Esophagus (tissue), 2 donors: Measurements from ENCODE around the gene KRT79. TPM values are rescaled to one million over a fixed set of nuclear protein-coding genes. Genes with fewer than 3 reads are reported as not detected.

Experiments used
- H3K27ac ChIP-seq, 2 donors: one replicate each; pipeline ENCODE4 v1.5.1; 2013; ENCODE audit warnings: low read depth in 2 of 2, mild to moderate bottlenecking in 2 of 2, inconsistent platforms in 1 of 2, low read length in 1 of 2, moderate library complexity in 1 of 2
- H3K27me3 ChIP-seq, 2 donors: one replicate each; pipeline ENCODE4 v1.6.1; 2013; ENCODE audit warnings: low read length in 2 of 2, control low read depth in 1 of 2, mild to moderate bottlenecking in 1 of 2; ENCODE audit not compliant: insufficient read depth in 2 of 2, control insufficient read depth in 1 of 2
- H3K36me3 ChIP-seq, 2 donors: one replicate each; pipeline ENCODE4 v1.6.1; 2013; ENCODE audit warnings: low read length in 1 of 2; ENCODE audit not compliant: control insufficient read depth in 2 of 2, insufficient read depth in 2 of 2
- H3K4me1 ChIP-seq, 2 donors: one replicate each; pipeline ENCODE4 v1.6.1; 2013; ENCODE audit warnings: low read length in 1 of 2; ENCODE audit not compliant: control insufficient read depth in 2 of 2, insufficient read depth in 2 of 2
- H3K4me3 ChIP-seq, 2 donors: one replicate each; pipeline ENCODE4 v1.5.1; 2013; ENCODE audit warnings: low read length in 2 of 2, mild to moderate bottlenecking in 2 of 2, low read depth in 1 of 2, moderate library complexity in 1 of 2
- H3K9me3 ChIP-seq, 2 donors: one replicate each; pipeline ENCODE4 v1.6.1; 2013; ENCODE audit warnings: mild to moderate bottlenecking in 2 of 2, low read depth in 1 of 2, low read length in 1 of 2, moderate library complexity in 1 of 2; ENCODE audit not compliant: control insufficient read depth in 2 of 2, insufficient read depth in 1 of 2
- WGBS, 2 donors: extraction: QIAGEN DNeasy Blood & Tissue Kit; methylation state at CpG; one replicate each; pipeline ENCODE4 v1.1.7; 2013; 5-methylcytosine and 5-hydroxymethylcytosine counted together
- polyA plus RNA-seq, 2 donors: library from polyadenylated mRNA; stranded (reverse); fragments of 200-250 nt; gene quantifications; one replicate each; pipeline ENCODE4 v1.2.3, GENCODE V29; 2013
- donor health status: healthy with polysubstance abuse.
- donor health status: Bipolar disorder and iron deficiency.

Gene KRT79
- polyA plus RNA-seq, 2 donors = 0.75 to 1.8 TPM

DNA sequence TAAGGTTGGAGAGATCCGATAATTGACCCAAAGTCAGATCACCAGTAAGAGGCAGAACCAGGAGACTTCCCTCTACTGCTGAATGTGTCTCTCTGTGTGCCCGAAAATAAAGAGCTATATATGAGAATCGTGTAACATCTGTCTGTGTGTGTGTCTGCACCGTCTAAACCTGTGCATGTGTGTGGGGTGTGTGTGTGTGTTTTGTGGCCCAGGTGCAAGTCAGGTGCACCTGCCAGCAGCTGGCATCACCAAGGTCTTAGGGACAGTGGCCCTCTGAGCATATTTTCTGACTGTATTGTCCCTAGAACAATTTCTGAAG, 39.4 kb upstream of the KRT79 start:
- Histone ChIP-seq H3K36me3 (no peaks in the 10 kb centered on the region), H3K4me3 (peak overlapping the region; percentile 18 to 40), H3K27ac (peak overlapping the region; percentile 100), H3K4me1 (peaks cover 7 to 54% of the 10 kb centered on the region in 2 donors), H3K9me3 (no peaks in the 10 kb centered on the region), H3K27me3 (no peaks in the 10 kb centered on the region)
- 39 to 40% methylated on average over 4 of the region's 4 CpGs for WGBS, 2 donors

DNA sequence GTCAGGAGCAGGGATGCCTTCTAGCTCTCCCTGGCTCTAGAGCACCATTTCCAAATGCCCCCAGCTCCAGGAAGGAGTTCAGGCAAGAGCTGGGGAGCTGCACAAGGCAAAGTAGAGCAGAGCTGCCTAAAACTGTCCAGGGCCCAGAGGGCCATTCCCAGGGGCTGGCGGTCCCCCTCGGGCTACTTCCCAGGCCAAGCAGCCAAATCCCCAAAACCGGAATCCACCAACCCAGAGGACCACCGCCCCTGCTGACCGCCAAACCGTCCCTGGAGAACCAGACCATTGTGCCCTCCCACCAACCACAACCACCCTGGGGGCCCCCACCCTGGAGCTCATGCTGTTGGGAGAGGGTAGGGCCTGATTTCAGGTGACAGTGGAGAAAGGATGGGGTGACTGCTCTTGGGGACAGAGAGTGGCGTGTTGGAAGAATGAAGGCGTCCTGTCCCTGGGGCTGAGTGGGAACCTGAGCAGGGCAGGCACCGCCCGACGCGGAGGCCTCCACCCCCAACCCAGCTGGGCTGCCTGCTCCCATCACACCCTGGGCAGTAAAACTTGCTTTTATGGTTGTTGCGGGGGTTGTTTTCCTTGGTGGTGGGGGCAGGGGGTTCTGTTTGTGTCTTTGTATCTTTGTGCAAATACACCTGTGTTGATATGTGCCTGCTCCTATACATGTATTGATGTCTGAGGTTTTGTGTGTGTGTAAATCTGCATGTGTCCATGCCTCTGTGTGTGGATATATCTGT, 38.7 kb upstream of the KRT79 start:
- H3K27ac ChIP-seq = peak overlapping the region; percentile 100
- H3K36me3 ChIP-seq = no peaks in the 10 kb centered on the region
- H3K9me3 ChIP-seq = no peaks in the 10 kb centered on the region
- H3K4me1 ChIP-seq = peaks cover 9 to 52% of the 10 kb centered on the region in 2 donors
- WGBS, 2 donors = 69 to 80% methylated on average over 13 of the region's 13 CpGs
- H3K27me3 ChIP-seq = no peaks in the 10 kb centered on the region
- H3K4me3 ChIP-seq = peak overlapping the region in 1 of 2 donors; percentile 5

DNA sequence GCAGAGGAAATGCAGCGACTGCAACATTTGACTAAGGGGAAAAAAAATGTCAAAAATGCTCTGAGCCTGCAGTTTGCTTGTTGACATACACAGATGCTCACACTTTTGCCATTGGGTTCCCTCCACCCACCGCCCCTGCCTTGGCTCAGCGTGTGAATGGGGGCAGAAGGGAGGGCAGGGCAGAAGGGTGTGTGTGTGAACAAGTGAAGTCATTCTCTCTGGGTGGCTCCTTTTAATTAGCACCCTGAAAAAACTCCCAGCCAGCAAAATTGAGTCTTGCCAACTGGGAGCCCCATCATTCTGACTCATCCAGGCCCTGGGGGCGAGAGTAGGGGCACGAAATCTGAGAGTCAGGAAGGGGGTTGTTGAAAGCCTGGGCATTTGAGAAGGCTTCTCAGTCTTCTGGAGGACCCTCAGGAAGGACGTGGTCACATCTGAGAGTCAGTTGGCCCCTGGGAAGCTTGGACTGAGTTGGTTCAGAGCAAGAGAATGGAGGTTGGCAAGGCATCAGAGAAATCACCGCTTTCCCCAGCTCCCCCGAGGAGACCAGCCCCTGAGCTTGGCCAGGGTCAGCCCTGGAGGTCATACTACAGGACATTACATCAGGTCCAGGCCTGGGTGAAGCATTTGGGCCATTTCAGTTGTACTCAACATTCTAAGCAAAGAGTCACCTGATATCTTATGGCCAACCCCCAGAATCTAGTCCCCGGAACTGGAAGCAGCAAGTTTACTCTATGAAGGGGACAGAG, 37.4 kb upstream of the KRT79 start:
- whole genome bisulfite sequencing, 2 donors = 29 to 45% methylated on average over 9 of the region's 9 CpGs

DNA sequence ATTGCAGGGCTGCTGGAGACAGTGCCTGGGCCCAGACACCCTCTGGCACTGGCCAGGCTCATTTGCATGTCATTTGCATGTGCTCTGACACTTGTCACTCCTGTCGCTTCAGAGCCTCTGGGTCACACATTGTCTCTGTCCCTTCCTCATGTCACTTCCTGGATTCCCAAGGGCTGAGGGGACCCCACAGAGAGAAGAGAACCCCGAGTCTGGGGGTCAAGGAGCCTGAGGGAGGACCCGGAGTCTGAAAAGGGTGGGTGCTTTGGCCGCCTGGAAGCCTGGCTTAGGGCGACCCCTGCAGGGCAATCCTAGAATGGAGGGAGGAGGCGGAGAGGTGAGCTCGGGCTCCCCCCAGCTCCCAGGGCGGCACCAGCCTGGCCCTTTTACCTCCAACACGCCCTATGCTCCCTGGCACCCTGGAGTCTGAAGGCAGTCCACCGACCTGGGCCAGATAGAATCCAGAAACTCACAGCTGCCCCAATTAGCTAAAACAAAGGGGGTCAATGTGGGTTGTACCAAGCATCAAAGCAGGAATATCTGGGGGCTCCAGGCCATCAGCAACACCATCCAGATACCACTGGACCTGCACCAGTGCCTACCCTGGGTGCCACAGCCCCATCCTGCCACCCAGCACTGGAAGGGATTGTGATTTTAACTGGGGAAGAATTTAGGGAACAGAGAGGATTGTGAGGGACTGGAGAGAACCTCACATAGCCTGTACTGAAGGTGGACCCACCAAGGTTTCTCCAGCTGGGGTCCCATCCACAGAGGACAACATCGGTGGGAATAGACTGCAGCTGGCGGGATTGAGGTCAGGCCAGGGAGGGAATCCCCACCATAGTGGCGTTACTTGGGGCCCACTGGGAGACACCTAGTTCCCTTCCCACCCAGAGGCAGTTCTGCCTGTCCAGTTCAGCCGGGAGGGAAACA, 36.5 kb upstream of the KRT79 start:
- Histone ChIP-seq H3K27me3 (no peaks in the 10 kb centered on the region), H3K9me3 (no peaks in the 10 kb centered on the region), H3K27ac (peak overlapping the region; percentile 100), H3K4me3 (peak overlapping the region in 1 of 2 donors; percentile 16), H3K36me3 (no peaks in the 10 kb centered on the region), H3K4me1 (peaks cover 12 to 43% of the 10 kb centered on the region in 2 donors)
- 33 to 37% methylated on average over 14 of the region's 14 CpGs for WGBS, 2 donors

More for the DNA sequence above, 37.4 kb upstream of the KRT79 start:
- no peaks in the 10 kb centered on the region for H3K36me3 ChIP-seq
- H3K4me1 ChIP-seq = peaks cover 12 to 48% of the 10 kb centered on the region in 2 donors
- H3K27me3 ChIP-seq = no peaks in the 10 kb centered on the region
- peak overlapping the region; percentile 100 for H3K27ac ChIP-seq
- H3K4me3 ChIP-seq = peak overlapping the region in 1 of 2 donors; percentile 16
- no peaks in the 10 kb centered on the region for H3K9me3 ChIP-seq

DNA sequence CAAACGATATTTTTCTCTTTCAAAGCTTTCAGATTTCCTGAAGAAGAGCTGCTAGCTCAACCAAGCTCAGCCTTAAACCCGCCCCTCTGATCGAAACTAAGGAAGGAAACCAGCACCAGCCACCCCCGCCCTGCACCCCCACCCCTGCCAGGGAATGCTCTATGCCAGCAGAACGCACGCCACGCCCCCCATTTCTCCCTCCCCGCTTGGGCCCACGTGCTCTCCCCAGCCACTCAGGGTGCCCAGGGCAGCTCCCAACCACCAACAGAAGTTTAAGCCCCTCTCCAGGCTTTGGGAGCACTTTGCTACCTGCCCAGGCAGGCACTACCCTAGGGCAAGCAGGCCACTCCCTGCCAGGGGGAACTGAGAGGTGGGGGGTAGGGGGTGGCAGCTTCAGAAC, 33.5 kb upstream of the KRT79 start:
- Histone ChIP-seq H3K36me3 (no peaks in the 10 kb centered on the region), H3K4me1 (peaks cover 8 to 30% of the 10 kb centered on the region in 2 donors), H3K27ac (peak overlapping the region; percentile 100), H3K4me3 (peak overlapping the region in 1 of 2 donors; percentile 13), H3K27me3 (no peaks in the 10 kb centered on the region), H3K9me3 (no peaks in the 10 kb centered on the region)
- 14 to 26% methylated on average over 9 of the region's 9 CpGs for WGBS, 2 donors

DNA sequence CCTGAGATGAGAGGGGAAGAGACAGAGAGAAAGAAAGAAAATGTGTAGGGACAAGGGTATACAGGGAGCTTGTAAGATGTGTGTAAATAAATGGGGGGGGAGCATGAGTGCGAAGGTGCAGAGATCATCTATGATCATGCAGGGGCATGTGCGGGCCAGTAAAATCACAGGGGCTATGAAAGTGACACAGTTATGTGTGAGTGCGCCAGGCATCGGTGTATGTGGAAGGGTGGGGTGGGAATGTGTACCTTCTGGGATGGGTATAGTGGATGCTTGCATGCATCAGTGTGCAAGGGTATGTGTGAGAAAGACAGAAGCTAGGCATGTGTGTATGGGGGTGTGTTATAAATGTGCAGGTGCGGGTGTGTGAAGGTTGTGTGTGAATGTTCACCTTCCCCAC, 33.0 kb upstream of the KRT79 start:
- WGBS, 2 donors = 55 to 67% methylated on average over 5 of the region's 5 CpGs
- Histone ChIP-seq H3K27me3 (no peaks in the 10 kb centered on the region), H3K4me3 (peak overlapping the region in 1 of 2 donors; percentile 13), H3K4me1 (peaks cover 6 to 26% of the 10 kb centered on the region in 2 donors), H3K27ac (peak overlapping the region; percentile 100), H3K36me3 (no peaks in the 10 kb centered on the region), H3K9me3 (no peaks in the 10 kb centered on the region)

DNA sequence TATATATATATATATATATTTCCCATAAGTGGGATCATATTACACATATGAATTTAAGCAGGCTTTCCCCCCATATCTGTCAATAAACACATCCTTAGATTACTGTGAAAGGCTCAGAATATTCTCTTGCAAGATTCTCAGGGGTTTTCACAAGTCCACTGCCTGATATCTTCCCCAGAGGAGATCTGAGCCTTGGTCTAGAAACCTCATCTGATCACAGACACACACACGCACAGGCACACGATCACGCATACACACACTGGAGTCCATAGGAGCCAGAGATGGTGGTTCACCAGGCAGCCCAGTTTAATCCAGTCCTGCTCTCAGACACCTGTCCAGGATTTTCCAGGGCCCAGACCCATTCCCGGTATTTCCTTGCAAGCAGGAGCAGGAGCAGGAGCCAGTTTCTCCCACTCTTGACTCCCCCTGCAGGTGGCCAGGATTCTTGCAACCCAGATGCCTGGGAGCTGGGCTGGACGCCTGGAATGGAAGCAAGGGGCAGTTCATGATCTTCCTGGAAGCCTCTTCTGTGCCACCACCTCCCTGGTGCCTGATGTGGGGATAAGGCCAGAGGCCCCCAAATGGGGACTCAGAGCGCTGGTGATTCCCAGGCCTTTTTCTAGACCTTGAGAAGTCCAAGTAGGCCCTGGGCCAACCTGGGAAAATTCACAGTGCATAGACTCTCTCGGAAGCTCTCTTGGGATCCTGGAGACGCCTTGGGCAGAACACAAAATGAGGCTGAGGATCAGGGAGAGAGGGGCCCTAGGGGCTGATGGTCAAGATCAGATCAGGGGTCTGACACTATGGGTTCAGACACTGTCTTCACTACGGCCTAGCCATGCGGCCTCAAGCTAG, 31.2 kb upstream of the KRT79 start:
- Histone ChIP-seq H3K4me1 (peaks cover 6 to 31% of the 10 kb centered on the region in 2 donors), H3K27me3 (no peaks in the 10 kb centered on the region), H3K9me3 (no peaks in the 10 kb centered on the region), H3K36me3 (no peaks in the 10 kb centered on the region), H3K27ac (peak overlapping the region; percentile 87 to 88), H3K4me3 (no peak overlapping the region)
- 48 to 49% methylated on average over 10 of the region's 10 CpGs for WGBS, 2 donors

DNA sequence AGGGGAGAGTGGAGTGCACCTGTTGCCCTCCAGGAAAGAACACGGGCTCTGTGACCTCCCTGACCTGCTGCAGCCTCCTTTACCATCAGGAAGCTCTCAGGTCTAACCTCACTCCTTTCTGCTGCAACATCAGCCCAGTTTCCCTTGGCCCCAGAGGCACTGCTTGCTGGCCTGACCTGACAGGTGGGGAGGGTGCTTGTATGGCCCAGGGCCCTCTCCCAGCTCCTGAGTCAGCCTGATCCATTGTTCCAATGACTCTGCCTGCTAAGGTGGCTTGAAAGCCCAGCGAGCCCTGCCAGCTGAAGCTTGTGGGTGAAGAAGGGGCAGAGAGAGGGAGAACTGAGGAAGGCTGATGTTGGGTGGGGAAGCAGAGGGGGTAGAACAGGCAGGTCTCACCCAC, 27.9 kb upstream of the KRT79 start:
- no peaks in the 10 kb centered on the region for H3K9me3 ChIP-seq
- peak overlapping the region; percentile 84 to 92 for H3K27ac ChIP-seq
- H3K27me3 ChIP-seq = no peaks in the 10 kb centered on the region
- 40 to 45% methylated on average over 2 of the region's 2 CpGs for WGBS, 2 donors
- no peaks in the 10 kb centered on the region for H3K36me3 ChIP-seq
- H3K4me1 ChIP-seq = peaks cover 2 to 24% of the 10 kb centered on the region in 2 donors
- H3K4me3 ChIP-seq = no peak overlapping the region
